ENCODE measurements around the gene KIFC3.
"Not testable (repeated sequence)": the region's sequence is repeated elsewhere in the genome, so short reads cannot be mapped to it uniquely, and the experiment has no call there.

The KIFC3 gene

GRCh38 chr16:57788951-57789350 lies 13.3 kb downstream of the KIFC3 start:
- Mint-ChIP-seq H3K27me3 (no peaks in the 10 kb centered on the region), H3K4me1 (ENCODE audit: low read depth) (no peaks in the 10 kb centered on the region), H3K27ac (no peak overlapping the region), H3K36me3 (ENCODE audit: low read depth) (no peaks in the 10 kb centered on the region), H3K4me3 (no peak overlapping the region), H3K9me3 (no peaks in the 10 kb centered on the region)

- H3K4me3 Mint-ChIP-seq: no peak overlapping the region
- H3K4me1 Mint-ChIP-seq (ENCODE audit: low read depth): no peaks in the 10 kb centered on the region
- no peaks in the 10 kb centered on the region for H3K27me3 Mint-ChIP-seq
- H3K27ac Mint-ChIP-seq: no peak overlapping the region
- H3K9me3 Mint-ChIP-seq: no peaks in the 10 kb centered on the region
- no peaks in the 10 kb centered on the region for H3K36me3 Mint-ChIP-seq (ENCODE audit: low read depth)
Observed at GRCh38 chr16:57788252-57788841, 13.9 kb downstream of the KIFC3 start.

DNA sequence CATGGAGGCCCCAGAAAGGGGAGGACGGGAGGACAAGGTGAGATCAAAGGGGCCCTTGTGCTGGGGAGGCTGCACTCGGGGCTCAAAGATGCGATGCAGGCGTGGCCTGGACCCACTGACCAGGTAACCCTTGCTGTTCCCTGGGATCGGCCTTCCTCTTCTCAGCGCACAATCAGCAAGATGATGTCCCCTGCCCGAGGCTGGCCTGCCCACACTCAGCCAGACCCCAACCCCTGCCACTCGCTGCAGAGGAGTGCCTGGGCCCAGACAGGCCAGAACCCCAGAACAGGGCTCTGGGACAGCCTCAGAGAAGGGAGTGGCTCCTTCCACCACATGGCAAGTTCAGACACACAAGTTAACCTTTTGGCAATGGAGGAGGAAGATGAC lies 14.8 kb downstream of the KIFC3 start:
- Mint-ChIP-seq H3K27ac (no peak overlapping the region), H3K4me3 (no peak overlapping the region)

DNA sequence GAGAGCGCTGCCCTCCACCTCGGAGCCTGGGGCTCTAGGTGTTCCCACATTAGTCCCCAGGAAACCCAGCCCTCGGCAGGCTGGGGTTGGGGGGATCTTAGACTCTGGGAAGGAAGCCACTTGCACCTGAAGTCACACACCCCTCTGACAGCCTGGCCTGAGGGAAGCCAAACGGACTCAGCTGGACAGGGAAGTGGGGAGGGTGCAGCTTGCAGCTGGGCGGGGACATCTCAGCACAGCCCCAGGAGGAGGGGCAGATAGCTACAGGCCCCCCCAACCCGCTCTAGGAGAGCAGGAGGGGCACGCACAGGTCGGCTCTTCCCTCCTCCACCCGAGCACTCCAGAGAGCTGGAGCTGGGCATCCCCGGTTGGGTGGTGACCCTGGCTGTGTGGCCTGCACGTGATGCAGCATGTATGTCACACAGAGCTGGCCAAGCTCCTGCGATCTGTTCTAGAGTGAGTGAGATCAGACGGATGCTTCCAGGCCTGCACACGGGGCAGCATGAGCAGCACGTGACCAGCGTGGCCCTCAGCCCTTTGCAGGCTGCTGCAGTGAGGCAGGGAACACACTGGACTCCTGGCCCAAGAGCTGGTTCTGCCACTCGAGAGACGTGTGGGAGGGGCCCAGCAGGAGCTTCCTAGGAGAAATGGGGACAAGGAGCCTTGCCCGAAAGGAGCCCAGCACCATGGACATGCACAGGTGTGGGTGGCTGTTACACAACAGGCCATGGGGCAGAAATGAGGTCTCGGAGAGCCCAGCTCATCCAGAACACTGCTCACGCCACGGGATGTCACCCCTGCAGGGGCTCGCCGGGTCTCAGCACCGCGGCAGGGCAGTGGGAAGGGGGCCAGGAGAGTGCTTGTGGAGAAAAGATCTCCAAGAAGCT lies 15.4 kb downstream of the KIFC3 start:
- H3K27me3 Mint-ChIP-seq: no peaks in the 10 kb centered on the region
- no peaks in the 10 kb centered on the region for H3K36me3 Mint-ChIP-seq (ENCODE audit: low read depth)
- no peak overlapping the region for H3K4me3 Mint-ChIP-seq
- H3K4me1 Mint-ChIP-seq (ENCODE audit: low read depth): no peaks in the 10 kb centered on the region
- no peaks in the 10 kb centered on the region for H3K9me3 Mint-ChIP-seq
- H3K27ac Mint-ChIP-seq: no peak overlapping the region

More for the DNA sequence above, 14.8 kb downstream of the KIFC3 start:
- H3K36me3 Mint-ChIP-seq (ENCODE audit: low read depth): no peaks in the 10 kb centered on the region
- H3K27me3 Mint-ChIP-seq: no peaks in the 10 kb centered on the region
- H3K4me1 Mint-ChIP-seq (ENCODE audit: low read depth): no peaks in the 10 kb centered on the region
- H3K9me3 Mint-ChIP-seq: no peaks in the 10 kb centered on the region

DNA sequence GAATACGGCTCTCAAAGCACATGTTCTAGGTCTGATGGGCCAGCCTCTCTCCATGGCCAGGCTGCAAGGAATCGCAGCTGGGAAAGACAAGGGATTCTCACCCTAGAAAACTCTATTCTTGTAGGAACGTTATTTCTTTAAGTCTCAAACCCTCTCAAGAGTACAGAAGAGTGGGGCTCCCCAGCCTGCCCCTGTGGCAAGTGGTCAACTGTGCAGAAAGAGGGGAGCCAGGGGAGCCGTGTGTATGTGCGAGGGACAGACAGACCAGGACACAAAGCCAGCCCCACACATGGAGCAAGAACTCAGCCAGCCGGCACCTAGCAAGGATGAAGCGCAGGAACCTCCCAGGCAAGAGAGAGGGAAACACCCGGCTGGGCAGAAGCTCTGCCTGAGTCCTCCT lies 16.4 kb downstream of the KIFC3 start:
- Mint-ChIP-seq H3K4me3 (no peak overlapping the region), H3K36me3 (ENCODE audit: low read depth) (no peaks in the 10 kb centered on the region), H3K27ac (no peak overlapping the region), H3K9me3 (no peaks in the 10 kb centered on the region), H3K27me3 (no peaks in the 10 kb centered on the region), H3K4me1 (ENCODE audit: low read depth) (no peaks in the 10 kb centered on the region)

- no peaks in the 10 kb centered on the region for H3K4me1 Mint-ChIP-seq (ENCODE audit: low read depth)
- no peaks in the 10 kb centered on the region for H3K27me3 Mint-ChIP-seq
- no peaks in the 10 kb centered on the region for H3K9me3 Mint-ChIP-seq
- no peak overlapping the region for H3K27ac Mint-ChIP-seq
- no peak overlapping the region for H3K4me3 Mint-ChIP-seq
- no peaks in the 10 kb centered on the region for H3K36me3 Mint-ChIP-seq (ENCODE audit: low read depth)
Observed at GRCh38 chr16:57785385-57785784, 16.9 kb downstream of the KIFC3 start.

GRCh38 chr16:57784334-57784733 lies 18.0 kb downstream of the KIFC3 start:
- H3K27me3 Mint-ChIP-seq: no peaks in the 10 kb centered on the region
- no peak overlapping the region for H3K4me3 Mint-ChIP-seq
- no peaks in the 10 kb centered on the region for H3K4me1 Mint-ChIP-seq (ENCODE audit: low read depth)
- no peaks in the 10 kb centered on the region for H3K36me3 Mint-ChIP-seq (ENCODE audit: low read depth)
- H3K9me3 Mint-ChIP-seq: no peaks in the 10 kb centered on the region
- no peak overlapping the region for H3K27ac Mint-ChIP-seq

- Mint-ChIP-seq H3K9me3 (no peaks in the 10 kb centered on the region), H3K27ac (no peak overlapping the region), H3K4me1 (ENCODE audit: low read depth) (peaks cover 3% of the 10 kb centered on the region), H3K27me3 (no peaks in the 10 kb centered on the region), H3K4me3 (no peak overlapping the region), H3K36me3 (ENCODE audit: low read depth) (no peaks in the 10 kb centered on the region)
Observed at GRCh38 chr16:57783883-57784282, 18.4 kb downstream of the KIFC3 start.

GRCh38 chr16:57783116-57783515 lies 19.2 kb downstream of the KIFC3 start:
- Mint-ChIP-seq H3K27me3 (no peaks in the 10 kb centered on the region), H3K36me3 (ENCODE audit: low read depth) (no peaks in the 10 kb centered on the region), H3K27ac (no peak overlapping the region), H3K9me3 (no peaks in the 10 kb centered on the region), H3K4me3 (no peak overlapping the region), H3K4me1 (ENCODE audit: low read depth) (peaks cover 3% of the 10 kb centered on the region)

- H3K36me3 Mint-ChIP-seq (ENCODE audit: low read depth); H3K4me3 Mint-ChIP-seq; H3K27ac Mint-ChIP-seq; H3K27me3 Mint-ChIP-seq; H3K9me3 Mint-ChIP-seq; H3K4me1 Mint-ChIP-seq (ENCODE audit: low read depth): not testable (repeated sequence)
Observed at GRCh38 chr16:57782607-57783055, 19.7 kb downstream of the KIFC3 start.

DNA sequence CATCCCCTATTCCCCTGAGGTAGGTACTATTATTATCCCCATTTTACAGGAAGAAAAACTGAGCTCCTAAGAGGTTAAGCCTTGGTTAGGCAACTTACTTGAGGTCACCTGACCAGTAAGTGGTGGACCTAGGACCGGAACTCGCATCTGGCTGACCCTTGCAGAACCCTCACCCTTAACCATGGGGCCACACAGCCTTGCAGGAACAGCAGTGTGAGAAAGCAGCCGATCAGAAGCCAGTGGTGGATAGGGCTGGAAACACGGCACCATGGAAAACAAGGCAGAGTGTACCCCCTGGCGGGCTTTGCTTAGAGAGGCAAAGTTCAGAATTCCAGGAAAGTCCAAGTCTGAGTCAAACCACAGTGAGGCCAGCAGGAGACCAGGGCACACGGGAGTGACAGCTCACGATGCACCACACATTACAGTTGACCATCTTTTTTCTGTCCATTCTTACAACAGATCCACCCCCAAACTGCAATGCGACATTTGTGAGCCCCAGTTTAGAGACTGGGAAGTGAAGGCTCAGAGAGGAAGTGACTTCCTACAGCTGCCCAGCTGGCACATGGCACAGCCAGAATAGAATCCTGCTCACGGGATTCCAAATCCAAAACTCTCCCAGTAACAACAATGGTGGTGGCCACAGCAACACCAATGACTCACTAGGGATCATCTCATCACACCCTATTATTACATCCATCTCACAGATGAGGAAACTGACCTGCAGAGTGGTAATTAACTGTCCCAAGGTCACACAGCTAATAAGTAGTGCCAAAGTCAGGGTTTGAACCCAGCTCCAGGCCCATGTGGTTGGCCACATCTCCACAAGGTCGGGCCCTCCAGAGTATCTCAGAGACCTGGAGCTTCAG lies 20.3 kb downstream of the KIFC3 start:
- Mint-ChIP-seq H3K9me3 (no peaks in the 10 kb centered on the region), H3K27me3 (no peaks in the 10 kb centered on the region)

GRCh38 chr16:57781349-57781740 lies 20.9 kb downstream of the KIFC3 start:
- Mint-ChIP-seq H3K27ac (no peak overlapping the region), H3K4me1 (ENCODE audit: low read depth) (peaks cover 3% of the 10 kb centered on the region), H3K27me3 (no peaks in the 10 kb centered on the region), H3K36me3 (ENCODE audit: low read depth) (no peaks in the 10 kb centered on the region), H3K9me3 (no peaks in the 10 kb centered on the region), H3K4me3 (no peak overlapping the region)

More for the DNA sequence above, 20.3 kb downstream of the KIFC3 start:
- no peak overlapping the region for H3K4me3 Mint-ChIP-seq
- no peak overlapping the region for H3K27ac Mint-ChIP-seq
- H3K36me3 Mint-ChIP-seq (ENCODE audit: low read depth): no peaks in the 10 kb centered on the region
- H3K4me1 Mint-ChIP-seq (ENCODE audit: low read depth): peaks cover 3% of the 10 kb centered on the region

DNA sequence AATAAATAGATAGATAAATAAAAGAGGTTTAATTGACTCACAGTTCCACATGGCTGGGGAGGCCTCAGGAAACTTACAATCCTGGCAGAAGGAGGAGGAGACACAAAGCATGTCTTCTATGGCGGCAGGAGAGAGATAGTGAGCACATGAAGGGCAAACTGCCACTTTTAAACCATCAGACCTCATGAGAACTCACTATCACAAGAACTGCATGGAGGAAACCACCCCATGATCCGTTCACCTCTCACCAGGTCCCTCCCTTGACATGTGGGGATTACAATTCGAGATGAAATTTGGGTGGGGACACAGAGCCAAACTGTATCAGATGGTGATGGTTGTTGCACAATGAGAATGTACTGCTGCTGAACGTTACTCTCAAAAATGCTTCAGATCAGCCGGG lies 22.5 kb downstream of the KIFC3 start:
- not testable (repeated sequence) for H3K9me3 Mint-ChIP-seq; H3K27me3 Mint-ChIP-seq; H3K27ac Mint-ChIP-seq; H3K36me3 Mint-ChIP-seq (ENCODE audit: low read depth); H3K4me1 Mint-ChIP-seq (ENCODE audit: low read depth); H3K4me3 Mint-ChIP-seq

GRCh38 chr16:57778658-57779057 lies 23.6 kb downstream of the KIFC3 start:
- no peak overlapping the region for H3K27ac Mint-ChIP-seq
- no peaks in the 10 kb centered on the region for H3K36me3 Mint-ChIP-seq (ENCODE audit: low read depth)
- H3K4me1 Mint-ChIP-seq (ENCODE audit: low read depth): peaks cover 3% of the 10 kb centered on the region
- no peaks in the 10 kb centered on the region for H3K27me3 Mint-ChIP-seq
- H3K4me3 Mint-ChIP-seq: no peak overlapping the region
- H3K9me3 Mint-ChIP-seq: no peaks in the 10 kb centered on the region
